GM21737 (cell line): ENCODE measurements around the gene VAMP2.

Experiments
- ATAC-seq: cut with Tn5 transposase; IDR thresholded peaks from one replicate; pipeline ENCODE4 v1.9.1; 2021; ENCODE audit warnings: mild to moderate bottlenecking, moderate library complexity; ENCODE audit not compliant: unreplicated experiment

VAMP2 gene

GRCh38 chr17:8143581-8144400 lies 19.0 kb downstream of the VAMP2 start:
- no peak for ATAC-seq

DNA sequence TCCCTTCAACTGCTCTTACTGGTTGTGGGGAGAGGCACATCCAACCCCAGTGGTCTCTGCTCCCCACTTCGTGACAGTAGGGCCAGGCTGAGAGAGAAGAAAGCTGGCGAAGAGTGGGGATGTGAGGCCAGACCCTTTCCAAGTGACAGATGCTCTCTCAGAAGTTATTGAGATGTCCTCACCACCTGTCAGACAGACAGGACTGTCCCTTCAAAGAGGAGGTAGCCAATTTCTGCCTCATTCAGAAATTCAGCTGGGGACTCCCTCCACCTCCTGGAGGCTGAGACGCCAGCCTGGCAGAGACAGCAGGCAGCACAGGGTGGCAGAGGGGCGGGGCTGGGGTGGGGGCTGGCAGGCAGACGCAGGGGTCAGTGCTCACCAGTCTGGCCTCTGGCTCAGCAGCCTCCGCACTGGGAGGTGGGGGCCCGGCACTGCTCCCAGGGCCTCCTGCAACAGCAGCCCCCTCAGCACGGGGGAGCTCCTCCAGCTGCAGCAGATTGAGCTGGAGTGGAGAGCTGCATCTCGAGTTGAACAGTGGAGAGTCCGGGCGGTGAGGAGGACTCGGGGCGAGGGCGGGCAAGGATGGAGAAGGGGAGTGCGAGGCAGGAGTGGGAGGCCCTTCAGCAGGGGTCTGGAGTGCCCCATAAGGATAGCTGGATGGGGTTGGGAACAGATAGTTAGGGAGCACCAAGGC lies 19.7 kb downstream of the VAMP2 start:
- ATAC-seq = no peak

DNA sequence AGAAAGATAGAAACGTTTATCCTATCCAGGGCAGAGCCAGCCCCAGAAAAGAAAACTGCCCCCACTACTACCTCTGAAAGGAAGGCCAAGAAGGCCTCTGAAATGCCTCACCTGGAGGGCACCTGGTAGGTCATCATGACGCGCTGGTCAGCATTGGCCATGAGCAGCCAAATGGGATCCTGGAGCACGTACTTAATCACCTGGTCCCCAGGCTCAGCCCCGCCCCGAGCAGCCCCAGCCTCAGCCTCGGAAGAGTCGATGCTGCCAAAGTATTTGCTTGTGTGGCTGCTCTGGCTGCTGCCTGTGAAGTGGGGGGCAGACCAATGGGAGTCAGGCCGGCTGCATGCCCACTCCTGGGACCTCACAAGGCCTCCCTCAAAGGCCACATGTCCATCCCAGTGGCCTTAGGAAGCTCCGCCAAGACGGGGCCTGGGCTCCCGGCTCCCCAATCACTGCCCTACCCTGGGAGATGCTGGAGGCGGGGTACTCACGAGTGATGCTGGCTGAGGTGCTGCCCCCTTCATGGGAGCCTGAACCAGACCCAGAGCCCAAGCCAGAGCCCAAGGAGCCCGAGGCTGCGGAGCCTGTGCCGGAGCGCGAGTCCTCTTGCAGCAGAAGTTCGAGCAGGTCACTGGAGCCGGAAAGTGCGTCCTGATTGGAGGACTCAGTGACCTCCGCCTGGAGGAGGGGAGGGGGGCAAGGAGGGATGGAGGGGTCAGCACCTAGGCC lies 20.4 kb downstream of the VAMP2 start:
- ATAC-seq = no peak

GRCh38 chr17:8141741-8142140 lies 21.0 kb downstream of the VAMP2 start:
- ATAC-seq = no peak

DNA sequence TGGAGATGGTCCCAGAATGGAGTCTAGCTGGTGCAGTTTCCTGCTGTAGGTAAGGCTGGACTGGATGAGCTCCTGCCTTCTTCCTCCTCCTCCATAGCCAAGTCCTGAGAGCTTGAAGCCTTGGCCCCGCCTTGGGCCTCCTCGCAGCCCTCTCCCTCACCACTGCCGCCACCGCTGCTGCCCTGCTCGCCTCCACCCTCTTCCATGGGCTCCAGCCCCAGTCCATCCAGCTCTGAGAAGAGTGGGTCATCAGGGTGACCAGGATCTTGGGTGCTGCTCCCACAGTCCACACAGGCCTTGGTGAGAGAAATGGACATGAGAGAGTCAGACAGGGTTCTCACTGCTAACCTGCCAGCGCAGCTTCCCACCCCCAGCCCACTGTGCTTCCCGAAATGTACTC lies 21.7 kb downstream of the VAMP2 start:
- ATAC-seq = no peak

GRCh38 chr17:8140065-8141029 lies 22.4 kb downstream of the VAMP2 start:
- no peak for ATAC-seq

- ATAC-seq = peak; percentile 68
These were observed 23.9 kb downstream of the VAMP2 start for GRCh38 chr17:8138672-8139371.

DNA sequence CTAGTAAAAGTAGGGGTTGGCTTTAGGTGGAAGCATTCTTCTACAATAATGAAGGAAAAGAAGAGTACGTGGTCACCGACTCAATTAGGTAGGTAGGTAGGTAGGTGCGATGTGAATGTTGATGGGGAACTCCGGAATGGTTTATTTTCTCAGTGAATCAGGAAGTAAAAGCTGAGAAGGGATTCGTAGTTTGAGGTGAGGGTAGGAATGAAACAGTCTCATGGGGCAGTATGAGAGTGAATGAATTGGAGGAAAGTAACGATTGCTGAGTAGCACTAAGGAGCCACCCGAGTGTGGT lies 24.4 kb downstream of the VAMP2 start:
- no peak for ATAC-seq

- ATAC-seq = no peak
These were observed 24.9 kb downstream of the VAMP2 start for GRCh38 chr17:8137645-8138373.

GRCh38 chr17:8133941-8134340 lies 28.8 kb downstream of the VAMP2 start:
- no peak for ATAC-seq

DNA sequence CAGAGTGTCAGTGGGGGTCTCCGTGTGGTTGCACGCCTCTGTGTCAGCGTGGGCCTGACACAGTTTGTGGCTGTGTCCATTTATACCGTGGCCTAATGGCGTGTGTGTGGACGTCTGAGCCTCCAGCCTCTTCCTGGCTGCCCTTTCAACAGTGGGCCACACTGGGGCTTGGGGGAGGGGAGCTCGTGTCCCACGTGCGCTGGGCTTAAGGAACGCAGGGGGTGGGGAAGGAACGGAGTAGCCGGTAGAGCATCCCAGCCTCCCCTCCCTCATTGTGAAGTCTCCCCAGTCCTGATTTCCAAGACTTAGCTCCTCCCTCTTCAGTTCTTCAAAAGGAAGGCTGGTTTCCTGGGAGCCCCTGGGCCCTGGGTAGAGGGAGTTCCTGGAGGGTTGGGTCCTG lies 29.3 kb downstream of the VAMP2 start:
- ATAC-seq = no peak

DNA sequence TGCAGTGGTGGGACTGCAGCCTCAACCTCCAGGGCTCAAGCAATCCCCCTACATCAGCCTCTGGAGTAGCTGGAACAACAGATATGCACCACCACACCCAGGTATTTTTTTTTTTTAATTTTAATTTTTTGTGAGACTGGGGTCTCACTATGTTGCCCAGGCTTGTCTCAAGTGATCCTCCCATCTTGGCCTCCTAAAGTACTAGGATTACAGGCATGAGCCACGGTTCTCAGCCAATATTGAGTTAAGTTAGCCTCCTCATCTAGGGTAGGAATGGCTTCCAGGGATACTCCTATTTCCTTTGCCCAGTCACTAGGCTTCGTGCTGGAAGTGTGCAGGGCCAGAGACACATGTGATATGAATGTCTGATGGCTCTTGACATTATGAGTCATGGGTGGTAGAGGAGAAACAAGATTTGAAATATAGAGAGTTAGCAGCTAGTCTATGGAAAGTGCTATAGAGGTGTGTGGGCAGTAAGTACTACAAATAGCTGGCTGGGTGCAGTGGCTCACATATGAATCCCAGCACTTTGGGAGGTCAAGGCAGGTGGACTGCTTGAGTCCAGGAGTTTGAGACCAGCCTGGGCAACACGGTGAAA lies 30.8 kb downstream of the VAMP2 start:
- ATAC-seq = no peak

- no peak for ATAC-seq
These were observed 34.5 kb downstream of the VAMP2 start for GRCh38 chr17:8128125-8128784.

DNA sequence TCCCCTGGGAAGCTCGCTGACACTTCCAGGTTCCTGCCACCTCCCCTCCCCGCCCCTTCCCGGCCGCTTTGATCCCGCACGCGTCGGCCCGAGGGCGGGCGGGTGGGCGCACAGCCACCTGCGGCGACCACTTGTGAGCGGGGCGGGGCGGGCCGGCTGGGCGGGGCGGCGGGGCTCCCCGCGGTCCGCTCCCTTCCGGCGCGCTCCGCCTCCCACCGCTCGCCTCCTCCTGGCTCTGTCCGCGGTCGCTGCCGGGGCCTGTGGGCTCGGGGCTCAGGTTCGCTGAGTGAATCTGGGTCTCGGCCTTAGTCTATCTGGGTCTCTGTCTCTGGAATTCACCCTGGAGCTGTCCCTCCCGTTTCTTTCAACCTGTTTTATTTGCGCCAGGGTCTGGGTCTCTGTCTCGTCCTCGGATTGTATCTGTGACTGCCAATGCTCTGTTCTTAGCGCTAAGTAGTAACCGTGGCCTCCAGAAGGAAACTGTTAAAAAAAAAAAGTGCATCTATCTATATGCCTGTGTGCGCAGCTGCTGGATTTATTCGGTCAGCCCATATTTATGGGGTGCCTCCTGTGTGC lies 36.2 kb downstream of the VAMP2 start:
- peak; percentile 35 for ATAC-seq

DNA sequence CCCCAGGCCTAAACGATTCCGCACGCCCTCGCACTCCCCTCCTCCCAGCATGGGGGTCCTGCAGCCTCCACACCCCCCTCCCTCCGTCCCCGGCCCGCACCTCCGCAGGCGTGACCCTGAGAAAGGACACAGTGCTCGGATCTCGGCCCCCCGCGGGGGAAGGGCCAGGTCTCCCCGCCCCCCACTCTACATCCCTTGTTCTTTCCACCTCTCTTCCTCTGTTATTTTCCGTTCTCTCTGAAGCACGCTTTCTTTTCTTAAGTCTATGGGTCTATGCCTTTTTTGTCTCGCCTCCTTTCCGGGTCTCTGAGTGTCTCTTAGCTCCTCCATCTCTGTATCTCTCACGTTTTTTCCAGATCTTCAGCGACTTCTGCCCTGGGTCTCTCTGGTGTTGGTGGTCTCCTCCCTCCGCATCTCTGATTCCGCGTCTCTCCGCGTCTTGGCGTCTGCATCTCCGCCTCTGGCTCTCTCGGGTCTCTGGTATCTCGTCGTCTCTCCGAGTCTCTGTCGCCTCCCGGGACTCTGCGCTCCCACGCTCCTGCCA lies 36.7 kb downstream of the VAMP2 start:
- ATAC-seq = no peak

DNA sequence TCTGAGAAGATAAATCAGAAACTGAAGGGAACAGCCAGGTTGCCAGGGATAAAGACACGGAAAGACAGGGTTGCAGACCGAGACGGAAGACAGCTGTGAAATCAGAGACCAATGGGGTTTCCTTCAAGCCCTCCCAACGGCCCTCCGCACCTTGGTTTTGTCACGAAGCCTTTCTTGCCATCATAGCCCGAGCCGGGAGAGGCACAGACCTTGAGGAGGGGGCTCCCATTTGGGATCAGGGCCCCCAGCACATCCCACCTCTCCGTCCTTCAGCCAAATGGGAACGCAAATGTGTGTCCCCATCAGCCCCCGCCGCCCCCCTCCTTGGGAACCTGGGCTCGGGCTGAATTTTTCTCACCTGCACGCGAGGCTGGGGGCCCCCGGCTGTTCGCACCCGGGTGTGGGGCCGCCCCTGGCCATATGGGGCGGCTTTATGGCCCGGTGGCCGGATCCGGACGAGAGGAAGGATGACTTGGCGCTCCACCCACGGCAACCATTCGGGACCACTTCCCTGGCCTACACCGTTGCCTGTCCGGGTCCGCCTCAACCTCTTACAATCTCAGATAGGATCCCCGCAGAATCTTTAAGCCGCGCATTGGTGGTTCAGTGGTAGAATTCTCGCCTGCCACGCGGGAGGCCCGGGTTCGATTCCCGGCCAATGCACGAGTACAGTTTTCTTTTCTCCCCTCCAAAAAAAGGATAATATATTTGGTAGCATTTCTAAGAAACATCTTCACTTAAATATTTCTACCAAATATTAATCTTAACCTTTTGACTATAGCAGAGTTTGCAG lies 37.4 kb downstream of the VAMP2 start:
- no peak for ATAC-seq
